GM12874 (cell line): Measurements from ENCODE around the gene SBNO2.

Experiments used
- TF ChIP-seq, protein P1 (sequence below): IDR thresholded peaks from 2 replicates; pipeline ENCODE4 v1.5.1; 2011; ENCODE audit warnings: low read depth, mild to moderate bottlenecking, control low read depth, low read length, moderate library complexity; ENCODE audit not compliant: insufficient read depth

Gene SBNO2

GRCh38 chr19:1219786-1220476 lies 45.9 kb upstream of the SBNO2 start:
- TF ChIP-seq, protein P1, sequence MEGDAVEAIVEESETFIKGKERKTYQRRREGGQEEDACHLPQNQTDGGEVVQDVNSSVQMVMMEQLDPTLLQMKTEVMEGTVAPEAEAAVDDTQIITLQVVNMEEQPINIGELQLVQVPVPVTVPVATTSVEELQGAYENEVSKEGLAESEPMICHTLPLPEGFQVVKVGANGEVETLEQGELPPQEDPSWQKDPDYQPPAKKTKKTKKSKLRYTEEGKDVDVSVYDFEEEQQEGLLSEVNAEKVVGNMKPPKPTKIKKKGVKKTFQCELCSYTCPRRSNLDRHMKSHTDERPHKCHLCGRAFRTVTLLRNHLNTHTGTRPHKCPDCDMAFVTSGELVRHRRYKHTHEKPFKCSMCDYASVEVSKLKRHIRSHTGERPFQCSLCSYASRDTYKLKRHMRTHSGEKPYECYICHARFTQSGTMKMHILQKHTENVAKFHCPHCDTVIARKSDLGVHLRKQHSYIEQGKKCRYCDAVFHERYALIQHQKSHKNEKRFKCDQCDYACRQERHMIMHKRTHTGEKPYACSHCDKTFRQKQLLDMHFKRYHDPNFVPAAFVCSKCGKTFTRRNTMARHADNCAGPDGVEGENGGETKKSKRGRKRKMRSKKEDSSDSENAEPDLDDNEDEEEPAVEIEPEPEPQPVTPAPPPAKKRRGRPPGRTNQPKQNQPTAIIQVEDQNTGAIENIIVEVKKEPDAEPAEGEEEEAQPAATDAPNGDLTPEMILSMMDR, result no peak

GRCh38 chr19:1218751-1219567 lies 44.9 kb upstream of the SBNO2 start:
- TF ChIP-seq, protein P1, result no peak

- TF ChIP-seq, protein P1, result no peak
These were observed 43.3 kb upstream of the SBNO2 start for GRCh38 chr19:1217366-1217765.

GRCh38 chr19:1216756-1217155 lies 42.7 kb upstream of the SBNO2 start:
- TF ChIP-seq, protein P1, result no peak

GRCh38 chr19:1214862-1215731 lies 41.0 kb upstream of the SBNO2 start:
- TF ChIP-seq, protein P1, result no peak

DNA sequence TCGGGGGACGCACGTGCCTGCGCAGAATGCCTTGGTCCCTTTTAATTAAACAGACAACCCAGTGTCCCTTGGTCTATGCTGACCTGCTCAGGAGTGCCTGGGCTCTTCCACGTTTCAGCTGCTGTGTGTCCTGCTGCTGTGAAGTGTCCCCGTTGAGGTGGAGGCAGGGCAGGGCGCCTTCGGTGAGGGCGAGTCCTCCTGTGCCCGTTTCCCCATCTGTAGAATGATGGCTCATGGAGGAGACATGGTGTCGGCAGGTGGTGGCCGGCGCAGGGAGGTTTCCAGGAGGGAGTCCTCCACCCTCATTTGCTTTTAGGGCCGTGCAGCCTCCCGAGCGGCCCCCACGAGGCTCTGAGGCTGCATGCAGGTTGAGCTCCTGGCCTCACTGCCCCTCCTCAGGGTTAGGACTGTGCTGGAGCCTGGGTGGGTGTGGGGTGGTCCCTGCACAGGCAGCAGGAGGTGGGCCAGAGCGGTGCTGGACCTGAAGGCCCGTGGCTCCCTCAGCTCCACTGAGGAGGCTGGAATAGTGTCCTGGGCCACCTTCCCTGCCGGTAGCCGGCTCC lies 40.3 kb upstream of the SBNO2 start:
- TF ChIP-seq, protein P1, result no peak
